ENCODE results near the gene GIPC2. TPM values are rescaled to one million over a fixed set of nuclear protein-coding genes. Genes with fewer than 3 reads are reported as not detected.

Gene GIPC2
- polyA plus RNA-seq, 1 donor (not counting 4 experiments of a cell fraction or from before 2014, with no cell fraction given): 0.28 TPM

DNA sequence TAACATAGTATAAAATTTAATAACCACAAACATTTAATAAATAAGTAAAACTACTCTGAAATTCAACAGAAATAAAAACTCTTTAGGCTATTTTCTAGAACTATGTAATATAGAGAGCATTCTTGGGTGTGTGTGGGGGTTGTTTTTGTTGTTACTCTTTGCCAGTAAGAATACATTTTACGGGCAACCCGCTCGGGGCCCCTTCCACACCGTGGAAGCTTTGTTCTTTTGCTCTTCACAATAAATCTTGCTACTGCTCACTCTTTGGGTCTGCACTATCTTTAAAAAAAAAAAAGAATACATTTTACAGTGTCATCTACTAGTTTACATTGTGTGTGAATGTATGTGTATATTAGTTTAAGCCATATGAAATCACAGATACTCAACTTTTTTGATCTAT is 16.0 kb upstream of the GIPC2 start:
- Histone ChIP-seq H3K36me3 (ENCODE audit: control insufficient read depth in 2 of 2, extremely low read depth in 1 of 2, insufficient read depth in 2 of 2, low read length in 2 of 2) (no peaks in the 10 kb centered on the region), H3K9ac (ENCODE audit: control insufficient read depth, extremely low read depth, insufficient read depth, low read length) (no peak overlapping the region), H3K9me3 (ENCODE audit: control insufficient read depth, low read depth, low read length) (no peaks in the 10 kb centered on the region), H3K27ac (ENCODE audit: control insufficient read depth, insufficient read depth, low read length) (no peak overlapping the region), H3K4me1 (ENCODE audit: control insufficient read depth, extremely low read depth, insufficient read depth, low read length) (peaks cover 17% of the 10 kb centered on the region), H4K20me1 (ENCODE audit: control insufficient read depth, extremely low read depth, insufficient read depth, low read length) (no peaks in the 10 kb centered on the region), H3K9me1 (ENCODE audit: control insufficient read depth, extremely low read depth, insufficient read depth, low read length) (no peaks in the 10 kb centered on the region), H2AFZ (ENCODE audit: control insufficient read depth, low read length) (no peak overlapping the region), H3K4me3 (ENCODE audit: control insufficient read depth in 2 of 3, extremely low read depth in 1 of 3, insufficient read depth in 2 of 3, low read depth in 1 of 3, low read length in 3 of 3) (no peak overlapping the region), H3K27me3 (ENCODE audit: control insufficient read depth, extremely low read depth, insufficient read depth, low read length) (no peaks in the 10 kb centered on the region), H3K4me2 (ENCODE audit: control insufficient read depth, extremely low read depth, insufficient read depth, low read depth, low read length) (no peak overlapping the region), H3K79me2 (ENCODE audit: control insufficient read depth, insufficient read depth, low read length) (no peaks in the 10 kb centered on the region)
- no peak for FAIRE-seq
- dilution Hi-C loops (cut with MboI; ENCODE audit: extremely low pct_ligation_motif_present, low sequenced_read_pairs): no loop called here
- no peak for DNase-seq (ENCODE audit: low read depth, low spot score)
- TF ChIP-seq, protein P1, sequence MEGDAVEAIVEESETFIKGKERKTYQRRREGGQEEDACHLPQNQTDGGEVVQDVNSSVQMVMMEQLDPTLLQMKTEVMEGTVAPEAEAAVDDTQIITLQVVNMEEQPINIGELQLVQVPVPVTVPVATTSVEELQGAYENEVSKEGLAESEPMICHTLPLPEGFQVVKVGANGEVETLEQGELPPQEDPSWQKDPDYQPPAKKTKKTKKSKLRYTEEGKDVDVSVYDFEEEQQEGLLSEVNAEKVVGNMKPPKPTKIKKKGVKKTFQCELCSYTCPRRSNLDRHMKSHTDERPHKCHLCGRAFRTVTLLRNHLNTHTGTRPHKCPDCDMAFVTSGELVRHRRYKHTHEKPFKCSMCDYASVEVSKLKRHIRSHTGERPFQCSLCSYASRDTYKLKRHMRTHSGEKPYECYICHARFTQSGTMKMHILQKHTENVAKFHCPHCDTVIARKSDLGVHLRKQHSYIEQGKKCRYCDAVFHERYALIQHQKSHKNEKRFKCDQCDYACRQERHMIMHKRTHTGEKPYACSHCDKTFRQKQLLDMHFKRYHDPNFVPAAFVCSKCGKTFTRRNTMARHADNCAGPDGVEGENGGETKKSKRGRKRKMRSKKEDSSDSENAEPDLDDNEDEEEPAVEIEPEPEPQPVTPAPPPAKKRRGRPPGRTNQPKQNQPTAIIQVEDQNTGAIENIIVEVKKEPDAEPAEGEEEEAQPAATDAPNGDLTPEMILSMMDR (optimal IDR thresholded peaks at IDR 0.05 in 1 of 3, IDR thresholded peaks at IDR 0.05 in 1 of 3, conservative IDR thresholded peaks at IDR 0.05 in 1 of 3; ENCODE audit: extremely low read depth in 1 of 3, insufficient read depth in 2 of 3, low read length in 3 of 3): no peak
- TF ChIP-seq EZH2 (IDR thresholded peaks at IDR 0.05; ENCODE audit: low read length): no peak

GRCh38 chr1:78032996-78033796 is 12.6 kb upstream of the GIPC2 start:
- Histone ChIP-seq H3K27me3 (ENCODE audit: control insufficient read depth, extremely low read depth, insufficient read depth, low read length) (no peaks in the 10 kb centered on the region), H3K36me3 (ENCODE audit: control insufficient read depth in 2 of 2, extremely low read depth in 1 of 2, insufficient read depth in 2 of 2, low read length in 2 of 2) (no peaks in the 10 kb centered on the region), H3K9ac (ENCODE audit: control insufficient read depth, extremely low read depth, insufficient read depth, low read length) (no peak overlapping the region), H3K9me3 (ENCODE audit: control insufficient read depth, low read depth, low read length) (no peaks in the 10 kb centered on the region), H3K4me1 (ENCODE audit: control insufficient read depth, extremely low read depth, insufficient read depth, low read length) (peaks cover 17% of the 10 kb centered on the region), H4K20me1 (ENCODE audit: control insufficient read depth, extremely low read depth, insufficient read depth, low read length) (no peaks in the 10 kb centered on the region), H3K4me2 (ENCODE audit: control insufficient read depth, extremely low read depth, insufficient read depth, low read depth, low read length) (peak overlapping the region; percentile 26), H3K27ac (ENCODE audit: control insufficient read depth, insufficient read depth, low read length) (peak overlapping the region; percentile 49), H3K79me2 (ENCODE audit: control insufficient read depth, insufficient read depth, low read length) (no peaks in the 10 kb centered on the region), H2AFZ (ENCODE audit: control insufficient read depth, low read length) (peak overlapping the region; percentile 1), H3K4me3 (ENCODE audit: control insufficient read depth in 2 of 3, extremely low read depth in 1 of 3, insufficient read depth in 2 of 3, low read depth in 1 of 3, low read length in 3 of 3) (no peak overlapping the region), H3K9me1 (ENCODE audit: control insufficient read depth, extremely low read depth, insufficient read depth, low read length) (no peaks in the 10 kb centered on the region)
- TF ChIP-seq, protein P1 (optimal IDR thresholded peaks at IDR 0.05 in 1 of 3, IDR thresholded peaks at IDR 0.05 in 1 of 3, conservative IDR thresholded peaks at IDR 0.05 in 1 of 3; ENCODE audit: extremely low read depth in 1 of 3, insufficient read depth in 2 of 3, low read length in 3 of 3): no peak
- no peak for TF ChIP-seq EZH2 (IDR thresholded peaks at IDR 0.05; ENCODE audit: low read length)
- peak; percentile 63 for FAIRE-seq
- dilution Hi-C loops (cut with MboI; ENCODE audit: extremely low pct_ligation_motif_present, low sequenced_read_pairs): no loop called here
- no peak for DNase-seq (ENCODE audit: low read depth, low spot score)

All from keratinocyte (primary cell).